Urinary bladder (tissue), 4 donors: ENCODE measurements around the gene FBF1. TPM values are rescaled to one million over a fixed set of nuclear protein-coding genes. Genes with fewer than 3 reads are reported as not detected.

Experiments
- DNase-seq: peaks from one replicate; pipeline ENCODE4 v3.0.0-alpha.2; 2015; ENCODE audit errors: extremely low spot score
- H3K27ac ChIP-seq: one replicate; pipeline ENCODE4 v1.5.1; 2013; ENCODE audit warnings: low read depth, mild to moderate bottlenecking, moderate library complexity
- H3K36me3 ChIP-seq: one replicate; pipeline ENCODE4 v1.6.1; 2013; ENCODE audit warnings: mild to moderate bottlenecking, moderate library complexity; ENCODE audit not compliant: insufficient read depth
- H3K4me1 ChIP-seq: one replicate; pipeline ENCODE4 v1.6.1; 2013; ENCODE audit warnings: mild to moderate bottlenecking, moderate library complexity; ENCODE audit not compliant: insufficient read depth
- H3K4me3 ChIP-seq: one replicate; pipeline ENCODE4 v1.5.1; 2013; ENCODE audit warnings: low read depth, low read length
- WGBS: extraction: QIAGEN DNeasy Blood & Tissue Kit; methylation state at CpG from one replicate; pipeline ENCODE4 v1.1.7; 2013; 5-methylcytosine and 5-hydroxymethylcytosine counted together
- polyA plus RNA-seq: library from polyadenylated mRNA; stranded (reverse); fragments of 200-250 nt; gene quantifications from one replicate; pipeline ENCODE4 v1.2.3, GENCODE V29; 2013
- total RNA-seq: library from RNA; depleted of rRNA; stranded (reverse); fragments of >200 nt; gene quantifications from one replicate; pipeline ENCODE4 v1.2.3, GENCODE V29; 2014
- donor health status: healthy with polysubstance abuse.
- donor health status: healthy.

FBF1 gene
- total and polyA plus RNA-seq, 2 donors: 7.9 to 10.7 TPM

DNA sequence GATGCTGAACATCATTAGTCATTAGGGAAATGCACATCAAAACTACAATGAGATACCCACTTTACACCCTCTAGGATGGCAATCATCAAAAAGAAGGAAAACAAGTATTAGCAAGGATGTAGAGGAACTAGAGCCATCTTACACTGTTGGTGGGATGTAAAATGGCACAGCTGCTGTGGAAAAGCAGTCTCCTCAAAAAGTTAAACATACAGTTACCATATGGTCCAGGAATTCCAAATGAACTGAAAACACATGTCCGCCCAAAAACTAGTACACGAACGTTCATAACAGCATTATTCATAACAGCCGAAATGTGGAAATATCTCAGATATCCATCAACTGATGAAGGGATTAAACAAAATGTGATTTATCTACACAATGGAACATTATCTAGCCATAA lies 7.0 kb downstream of the FBF1 start:
- WGBS: 58% methylated on average over 4 of the region's 4 CpGs
- no peaks in the 10 kb centered on the region for H3K4me1 ChIP-seq
- DNase-seq: no peak

DNA sequence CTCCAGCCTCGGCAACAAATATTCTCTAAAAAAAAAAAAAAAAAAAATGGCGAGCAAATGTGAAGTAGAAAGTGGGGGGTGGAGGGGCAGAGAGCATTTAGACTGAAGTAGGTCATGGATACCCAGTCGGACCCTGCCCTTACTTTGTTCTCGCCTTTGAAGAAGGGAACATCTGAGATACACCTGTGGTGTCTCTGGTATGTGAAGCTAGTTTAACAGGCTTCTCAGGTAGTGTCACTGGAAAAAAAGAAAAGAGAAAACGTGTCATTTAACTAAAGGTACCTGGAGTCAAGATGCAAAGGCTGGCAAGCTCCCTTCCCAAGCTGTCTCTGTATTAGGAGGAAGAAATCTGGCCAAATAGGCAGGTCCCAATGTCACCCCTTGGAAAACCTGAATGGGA lies 8.0 kb downstream of the FBF1 start:
- no peaks in the 10 kb centered on the region for H3K4me1 ChIP-seq
- H3K27ac ChIP-seq: no peak overlapping the region
- peaks cover 1% of the 10 kb centered on the region for H3K36me3 ChIP-seq
- no peak for DNase-seq
- WGBS: 92% methylated on average over 5 of the region's 5 CpGs
- H3K4me3 ChIP-seq: no peak overlapping the region

More for the DNA sequence above, 7.0 kb downstream of the FBF1 start:
- no peak overlapping the region for H3K27ac ChIP-seq
- no peak overlapping the region for H3K4me3 ChIP-seq
- H3K36me3 ChIP-seq: peaks cover 1% of the 10 kb centered on the region

DNA sequence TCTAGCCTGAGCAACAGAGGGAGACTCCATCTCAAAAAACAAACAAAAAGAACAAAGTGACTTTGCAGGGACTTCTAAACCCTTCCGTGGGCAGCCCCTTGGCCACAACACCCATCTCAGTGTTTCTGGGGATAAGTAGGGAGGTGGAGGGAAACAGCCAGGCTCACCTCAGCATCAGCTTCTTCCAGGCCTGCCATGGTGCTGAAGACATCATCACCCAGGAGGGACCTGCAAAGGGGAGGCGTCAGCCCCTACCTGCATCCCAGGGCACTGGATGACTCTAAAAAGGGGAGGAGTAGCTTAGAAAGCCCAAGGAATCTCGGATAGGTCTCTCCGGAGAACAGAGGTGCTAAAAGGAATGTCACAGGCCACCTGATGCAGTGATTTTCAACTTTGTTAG lies 9.8 kb downstream of the FBF1 start:
- Histone ChIP-seq H3K4me1 (no peaks in the 10 kb centered on the region), H3K27ac (no peak overlapping the region), H3K4me3 (no peak overlapping the region), H3K36me3 (peaks cover 1% of the 10 kb centered on the region)
- WGBS: 95% methylated on average over 4 of the region's 4 CpGs
- DNase-seq: no peak

DNA sequence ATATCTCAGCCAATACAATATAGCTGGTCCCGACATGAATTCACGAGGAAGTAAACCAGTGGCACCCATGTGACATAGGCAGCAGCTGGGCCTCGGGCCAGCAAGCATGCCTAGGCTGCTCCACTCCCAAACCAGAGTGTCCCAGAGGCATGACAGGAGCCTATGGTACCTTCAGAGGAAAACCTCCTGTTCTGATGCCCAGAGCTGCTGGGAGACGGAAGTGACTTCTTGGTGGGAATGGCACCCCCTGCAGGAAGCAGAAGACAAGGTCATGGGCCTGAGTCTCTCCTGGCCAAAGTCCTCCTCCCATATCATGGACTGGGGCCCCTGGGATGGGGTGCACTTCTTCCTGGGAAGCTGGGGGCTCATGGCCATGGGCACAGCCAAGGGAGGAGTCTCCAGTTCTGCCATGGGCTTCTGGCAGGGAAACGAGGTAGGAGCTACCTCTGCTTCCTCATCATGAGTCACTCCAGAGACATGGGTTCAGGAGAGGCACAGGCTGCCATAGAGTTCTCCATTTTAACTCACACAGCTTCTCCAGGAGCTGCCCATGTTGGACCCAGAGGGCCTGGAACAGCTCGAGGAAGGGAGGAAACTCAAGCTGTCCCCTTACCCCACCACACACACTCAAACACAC lies 13.4 kb downstream of the FBF1 start:
- Histone ChIP-seq H3K4me1 (no peaks in the 10 kb centered on the region), H3K36me3 (no peaks in the 10 kb centered on the region), H3K4me3 (no peak overlapping the region), H3K27ac (no peak overlapping the region)
- WGBS: 67% methylated on average over 6 of the region's 6 CpGs
- no peak for DNase-seq

DNA sequence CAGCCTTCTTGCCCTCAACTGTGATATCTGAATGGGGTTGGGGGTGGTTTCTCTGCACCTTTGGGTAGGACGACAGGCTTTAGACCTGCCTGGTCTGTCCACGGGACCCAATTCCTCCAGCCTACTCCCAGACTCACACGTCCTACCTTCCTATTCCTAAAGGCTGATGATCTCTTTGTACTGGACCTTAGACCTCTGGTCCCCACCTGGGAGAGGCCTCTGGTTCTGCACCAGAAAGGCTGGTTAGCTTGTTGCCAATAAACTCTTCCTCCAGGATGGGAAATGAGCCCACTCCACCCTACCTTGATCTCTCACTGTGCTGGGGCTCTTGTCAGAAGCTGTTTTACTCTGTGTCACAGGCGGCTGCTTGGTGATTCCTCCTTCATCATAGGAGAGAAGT lies 14.4 kb downstream of the FBF1 start:
- Histone ChIP-seq H3K36me3 (no peaks in the 10 kb centered on the region), H3K27ac (no peak overlapping the region), H3K4me1 (no peaks in the 10 kb centered on the region), H3K4me3 (no peak overlapping the region)
- 91% methylated on average over 4 of the region's 4 CpGs for WGBS
- DNase-seq: no peak

DNA sequence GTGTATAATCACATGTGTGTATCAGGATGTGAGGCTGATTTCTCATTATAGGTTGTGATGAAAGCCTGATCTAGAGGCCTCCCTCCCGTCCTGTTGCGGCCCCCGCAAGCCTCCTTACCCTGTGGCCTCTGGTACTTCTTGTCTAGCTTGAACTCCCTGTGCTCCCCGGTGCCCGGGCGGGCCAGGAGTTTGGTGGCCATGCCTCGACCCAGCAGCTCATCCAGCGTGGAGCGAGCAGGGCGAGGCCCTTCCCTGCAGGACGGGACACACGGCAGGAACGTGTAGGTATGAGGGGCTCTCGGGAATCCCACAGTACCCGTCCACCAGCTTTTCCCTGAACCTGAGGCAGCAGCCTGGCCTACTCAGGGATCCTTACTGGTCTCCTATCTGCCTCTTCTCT lies 14.9 kb downstream of the FBF1 start:
- Histone ChIP-seq H3K4me3 (no peak overlapping the region), H3K27ac (no peak overlapping the region), H3K4me1 (no peaks in the 10 kb centered on the region), H3K36me3 (no peaks in the 10 kb centered on the region)
- 95% methylated on average over 15 of the region's 15 CpGs for WGBS
- DNase-seq: no peak

DNA sequence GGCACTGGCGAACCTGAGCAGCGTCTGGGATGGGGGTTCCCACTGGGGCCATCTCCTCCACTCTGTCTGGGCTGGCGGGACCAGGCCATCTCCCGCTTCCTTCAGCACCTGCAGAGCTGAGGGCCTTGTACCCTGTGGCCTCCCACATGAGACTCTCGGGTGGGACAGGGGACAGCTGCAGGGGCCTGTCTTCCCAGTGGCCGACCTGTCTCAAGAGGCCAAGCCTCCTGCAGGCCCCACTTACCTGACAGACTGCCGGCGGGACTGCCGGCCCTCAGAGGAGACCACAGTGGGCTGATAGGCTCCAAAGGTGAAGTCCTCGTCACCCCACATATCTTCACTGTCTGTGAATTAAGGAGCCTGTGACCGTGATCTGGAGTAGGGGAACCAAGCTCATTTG lies 15.7 kb downstream of the FBF1 start:
- H3K27ac ChIP-seq: no peak overlapping the region
- H3K4me3 ChIP-seq: no peak overlapping the region
- no peaks in the 10 kb centered on the region for H3K36me3 ChIP-seq
- no peak for DNase-seq
- no peaks in the 10 kb centered on the region for H3K4me1 ChIP-seq
- WGBS: 95% methylated on average over 11 of the region's 11 CpGs

DNA sequence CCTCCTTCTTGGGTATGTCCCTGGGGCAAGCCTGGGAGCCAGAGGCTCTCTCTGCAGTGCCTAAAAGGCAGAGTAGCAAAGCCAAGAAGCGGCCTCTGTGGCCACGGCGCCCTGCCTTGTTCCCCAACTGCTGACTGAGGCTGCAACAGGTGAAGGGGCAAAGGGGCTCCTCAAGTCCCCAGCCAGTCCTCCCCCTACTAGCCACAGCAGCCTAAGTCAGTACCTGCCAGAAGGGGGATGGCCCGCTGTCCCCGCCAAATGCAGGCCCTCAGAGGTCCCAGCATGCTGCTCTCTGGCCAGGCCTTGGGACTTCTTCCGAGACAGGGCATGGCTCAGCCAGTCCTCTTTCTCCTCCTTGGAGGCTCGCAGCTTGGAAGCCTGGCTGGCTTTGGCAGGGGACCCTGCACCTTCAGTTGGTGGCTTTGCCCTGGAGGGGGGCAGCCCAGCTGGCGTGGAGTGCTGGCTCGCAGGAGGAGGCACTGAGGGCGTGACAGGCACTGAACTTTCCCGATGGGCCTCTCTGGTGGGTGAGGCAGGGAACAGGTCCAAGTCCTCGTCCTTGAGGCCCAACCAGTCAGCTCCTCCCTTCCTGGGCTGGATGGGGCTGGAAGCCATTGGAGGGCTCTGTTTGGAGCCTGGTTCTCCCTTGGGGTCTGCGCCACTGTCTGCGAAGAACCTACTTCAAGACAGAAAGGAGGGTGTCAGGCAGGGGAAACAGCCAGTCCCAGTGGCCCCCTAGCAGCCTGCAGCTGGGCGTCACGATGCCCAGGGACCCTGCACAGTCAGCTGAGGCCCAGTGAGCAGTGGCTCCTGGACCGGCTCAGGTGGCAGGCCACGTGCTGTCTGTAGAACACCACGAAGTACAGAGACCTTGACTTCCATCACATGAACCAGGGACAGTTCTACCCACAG lies 17.6 kb downstream of the FBF1 start:
- no peak overlapping the region for H3K27ac ChIP-seq
- H3K4me3 ChIP-seq: no peak overlapping the region
- WGBS: 88% methylated on average over 19 of the region's 19 CpGs
- H3K36me3 ChIP-seq: no peaks in the 10 kb centered on the region
- no peak for DNase-seq
- H3K4me1 ChIP-seq: no peaks in the 10 kb centered on the region

DNA sequence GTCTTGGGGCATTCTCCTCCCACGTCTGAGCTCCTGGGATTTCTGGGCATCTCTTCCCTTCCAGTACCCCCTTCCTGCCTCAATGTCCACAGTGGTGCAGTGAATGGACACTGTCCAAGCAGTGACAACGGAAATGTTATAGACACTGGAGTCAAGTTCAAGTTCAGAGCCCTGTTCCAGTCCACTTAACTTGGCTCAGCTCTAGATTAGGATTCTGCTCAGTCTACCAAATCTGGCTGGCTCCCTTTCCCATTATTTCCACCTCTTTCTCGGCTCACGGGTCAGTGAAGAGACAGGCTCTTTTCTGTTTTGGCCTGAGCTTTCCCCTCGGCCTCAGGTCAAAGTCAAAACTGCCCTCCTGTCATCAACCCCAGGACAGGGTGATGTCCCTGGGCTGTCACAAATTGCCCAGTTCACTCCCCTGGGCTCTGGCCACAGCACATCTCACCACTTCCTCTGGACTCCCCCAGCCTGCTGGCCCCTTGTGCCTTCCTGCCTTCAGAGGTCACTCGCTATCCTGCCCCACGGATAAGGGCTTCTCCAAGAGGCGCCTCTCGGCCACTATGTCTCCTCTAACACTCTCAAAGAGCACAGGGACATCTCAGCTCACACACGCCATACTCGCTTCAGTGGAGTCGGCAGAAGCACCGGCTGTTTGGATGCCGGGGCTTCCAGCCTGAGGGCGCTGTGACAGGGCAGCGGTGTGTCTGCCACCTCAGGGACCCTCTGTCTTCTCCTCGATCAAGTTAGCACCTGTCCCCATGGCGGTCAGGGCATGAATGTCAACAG lies 18.5 kb downstream of the FBF1 start:
- Histone ChIP-seq H3K27ac (no peak overlapping the region), H3K4me1 (no peaks in the 10 kb centered on the region), H3K36me3 (no peaks in the 10 kb centered on the region), H3K4me3 (no peak overlapping the region)
- DNase-seq: no peak
- WGBS: 92% methylated on average over 18 of the region's 18 CpGs

DNA sequence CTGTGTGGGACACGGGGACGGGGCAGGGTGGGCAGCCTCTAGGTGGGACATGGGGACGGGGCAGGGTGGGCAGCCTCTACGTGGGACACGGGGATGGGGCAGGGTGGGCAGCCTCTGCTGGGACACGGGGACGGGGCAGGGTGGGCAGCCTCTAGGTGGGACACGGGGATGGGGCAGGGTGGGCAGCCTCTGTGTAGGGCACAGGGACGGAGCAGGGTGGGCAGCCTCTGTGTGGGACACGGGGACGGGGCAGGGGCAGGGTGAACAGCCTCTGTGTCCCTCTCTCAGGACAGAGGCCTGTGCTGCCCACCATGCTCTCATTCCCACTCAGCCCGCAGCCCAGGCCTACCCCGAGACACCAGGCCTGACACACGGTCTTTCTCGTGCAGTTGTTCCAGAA lies 19.2 kb downstream of the FBF1 start:
- DNase-seq: no peak
- H3K36me3 ChIP-seq: no peaks in the 10 kb centered on the region

DNA sequence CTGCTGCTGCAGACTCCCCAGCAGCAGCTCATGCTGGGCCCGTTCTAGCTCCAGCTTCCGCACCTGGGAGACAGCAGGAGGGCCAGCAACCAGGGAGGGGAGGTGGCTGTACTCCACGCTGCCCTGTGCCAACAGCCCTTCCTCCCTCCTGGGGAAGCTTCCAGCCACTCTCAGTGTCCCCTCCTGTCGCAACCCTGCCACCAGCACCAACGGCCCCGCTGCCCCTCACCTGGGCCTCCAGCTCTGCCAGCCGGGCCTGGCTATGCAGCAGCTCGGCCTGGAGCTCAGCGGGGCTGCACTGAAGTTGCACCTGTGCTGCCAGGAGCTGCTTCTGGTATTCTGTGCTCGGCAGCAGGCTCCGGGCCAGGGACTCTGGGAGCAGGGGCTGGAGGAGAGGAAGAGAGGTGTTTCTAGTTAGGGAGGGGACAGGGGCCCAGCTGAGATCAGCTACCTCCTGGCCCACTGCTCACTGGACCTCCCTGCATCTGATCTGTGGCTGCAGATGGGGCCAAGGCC lies 20.7 kb downstream of the FBF1 start:
- WGBS: 87% methylated on average over 11 of the region's 11 CpGs
- no peak overlapping the region for H3K27ac ChIP-seq
- no peak overlapping the region for H3K4me3 ChIP-seq
- DNase-seq: no peak
- H3K4me1 ChIP-seq: no peaks in the 10 kb centered on the region
- no peaks in the 10 kb centered on the region for H3K36me3 ChIP-seq

More for the DNA sequence above, 19.2 kb downstream of the FBF1 start:
- H3K4me3 ChIP-seq: no peak overlapping the region
- 95% methylated on average over 15 of the region's 15 CpGs for WGBS
- no peak overlapping the region for H3K27ac ChIP-seq
- H3K4me1 ChIP-seq: no peaks in the 10 kb centered on the region

DNA sequence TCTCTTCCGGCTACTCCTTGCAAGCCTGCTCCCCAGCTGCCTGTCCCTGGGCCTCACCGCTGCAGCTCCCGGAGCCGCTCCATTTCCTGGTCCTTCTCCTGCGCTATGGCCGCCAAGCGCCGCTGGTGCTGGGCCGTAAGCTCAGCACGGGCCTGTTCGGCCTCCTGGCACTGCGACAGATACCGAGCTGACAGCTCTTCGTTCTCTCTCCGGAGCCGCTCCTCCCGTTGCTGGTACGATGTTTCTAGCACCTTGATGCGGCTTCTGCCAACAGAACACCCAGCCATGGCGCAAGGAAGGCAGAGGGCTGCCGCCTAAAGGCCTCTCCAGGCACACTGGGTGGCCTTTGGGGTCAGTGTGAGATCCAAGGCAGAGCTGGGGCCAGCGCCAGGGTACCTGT lies 21.2 kb downstream of the FBF1 start:
- H3K27ac ChIP-seq: no peak overlapping the region
- WGBS: 94% methylated on average over 22 of the region's 22 CpGs
- no peaks in the 10 kb centered on the region for H3K36me3 ChIP-seq
- H3K4me1 ChIP-seq: no peaks in the 10 kb centered on the region
- H3K4me3 ChIP-seq: no peak overlapping the region
- DNase-seq: no peak

DNA sequence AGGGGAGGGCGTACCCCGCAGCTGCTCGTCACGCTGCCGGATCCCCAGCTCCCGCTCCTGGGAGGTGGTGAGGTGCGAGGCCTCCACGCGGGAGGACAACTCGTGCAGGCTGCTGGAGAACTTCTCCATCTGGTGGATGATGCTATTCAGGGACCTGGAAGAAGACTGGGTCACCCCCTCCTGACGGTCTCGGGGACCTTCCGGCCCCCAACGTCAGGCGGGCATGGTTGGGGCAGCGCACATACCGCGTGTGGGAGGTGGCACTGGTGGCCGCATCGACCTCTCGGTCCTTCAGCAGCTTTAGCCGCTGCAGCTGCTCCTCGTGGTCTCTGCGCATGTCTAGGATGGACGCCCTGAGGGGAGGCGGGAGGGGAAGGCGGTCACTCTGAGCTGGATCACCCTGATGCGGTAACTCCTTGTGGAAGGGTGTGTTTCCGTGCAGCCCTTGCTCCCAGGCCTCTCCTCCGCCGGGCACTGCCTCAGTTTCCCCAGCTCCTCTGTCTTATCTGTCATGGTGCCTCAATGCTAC lies 22.9 kb downstream of the FBF1 start:
- Histone ChIP-seq H3K36me3 (no peaks in the 10 kb centered on the region), H3K4me1 (no peaks in the 10 kb centered on the region), H3K27ac (no peak overlapping the region), H3K4me3 (no peak overlapping the region)
- WGBS: 94% methylated on average over 31 of the region's 31 CpGs
- no peak for DNase-seq
